ENCODE measurements around the gene PEX3.

Gene PEX3

DNA sequence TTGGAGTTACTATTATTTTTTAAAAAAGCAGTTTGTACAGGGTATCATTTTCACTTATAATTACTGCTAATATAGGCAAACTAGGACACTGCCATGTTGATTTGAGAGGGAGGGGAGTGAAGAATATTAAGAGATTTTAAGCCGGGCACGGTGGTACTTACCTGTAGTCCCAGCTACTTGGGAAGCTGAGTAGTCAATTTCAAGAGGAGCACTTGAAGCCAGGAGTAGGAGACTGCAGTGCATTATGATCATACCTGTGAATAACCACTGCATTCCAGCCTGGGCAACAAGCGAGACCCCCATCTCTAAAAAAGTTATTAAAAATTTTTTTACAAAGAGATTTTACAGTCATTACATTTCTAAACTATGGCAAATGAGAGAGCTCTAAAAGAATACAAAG is 35.8 kb upstream of the PEX3 start:
- H3K79me2 ChIP-seq (ENCODE audit: insufficient read depth, low read length) = no peaks in the 10 kb centered on the region
- H3K36me3 ChIP-seq (ENCODE audit: insufficient read depth, low read length) = no peaks in the 10 kb centered on the region
- H3K4me3 ChIP-seq (ENCODE audit: low read depth in 1 of 2, low read length in 2 of 2) = no peak overlapping the region
- DNase-seq (no peak), ATAC-seq (ENCODE audit: insufficient read depth, low read depth) (no peak)
- no peak overlapping the region for H3K9ac ChIP-seq (ENCODE audit: low read depth, low read length)
- no peaks in the 10 kb centered on the region for H3K27me3 ChIP-seq (ENCODE audit: insufficient read depth, low read length, poor library complexity)
- no peak overlapping the region for H3K27ac ChIP-seq (ENCODE audit: low read length)
- no peak overlapping the region for H3K4me2 ChIP-seq (ENCODE audit: insufficient read depth, low read length)
- TF ChIP-seq, protein P1, sequence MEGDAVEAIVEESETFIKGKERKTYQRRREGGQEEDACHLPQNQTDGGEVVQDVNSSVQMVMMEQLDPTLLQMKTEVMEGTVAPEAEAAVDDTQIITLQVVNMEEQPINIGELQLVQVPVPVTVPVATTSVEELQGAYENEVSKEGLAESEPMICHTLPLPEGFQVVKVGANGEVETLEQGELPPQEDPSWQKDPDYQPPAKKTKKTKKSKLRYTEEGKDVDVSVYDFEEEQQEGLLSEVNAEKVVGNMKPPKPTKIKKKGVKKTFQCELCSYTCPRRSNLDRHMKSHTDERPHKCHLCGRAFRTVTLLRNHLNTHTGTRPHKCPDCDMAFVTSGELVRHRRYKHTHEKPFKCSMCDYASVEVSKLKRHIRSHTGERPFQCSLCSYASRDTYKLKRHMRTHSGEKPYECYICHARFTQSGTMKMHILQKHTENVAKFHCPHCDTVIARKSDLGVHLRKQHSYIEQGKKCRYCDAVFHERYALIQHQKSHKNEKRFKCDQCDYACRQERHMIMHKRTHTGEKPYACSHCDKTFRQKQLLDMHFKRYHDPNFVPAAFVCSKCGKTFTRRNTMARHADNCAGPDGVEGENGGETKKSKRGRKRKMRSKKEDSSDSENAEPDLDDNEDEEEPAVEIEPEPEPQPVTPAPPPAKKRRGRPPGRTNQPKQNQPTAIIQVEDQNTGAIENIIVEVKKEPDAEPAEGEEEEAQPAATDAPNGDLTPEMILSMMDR (IDR thresholded peaks at IDR 0.05; ENCODE audit: borderline replicate concordance, extremely low read depth, low read length, poor library complexity, severe bottlenecking) = no peak
- TF ChIP-seq EZH2 (IDR thresholded peaks at IDR 0.05; ENCODE audit: borderline replicate concordance, low read depth, low read length, severe bottlenecking) = no peak
- no peak overlapping the region for H2AFZ ChIP-seq (ENCODE audit: low read depth, low read length)
- H3K4me1 ChIP-seq (ENCODE audit: insufficient read depth, low read length) = no peaks in the 10 kb centered on the region
- no peaks in the 10 kb centered on the region for H3K9me3 ChIP-seq (ENCODE audit: insufficient read depth, low read length, severe bottlenecking)
- H4K20me1 ChIP-seq (ENCODE audit: insufficient read depth, low read length) = no peaks in the 10 kb centered on the region

DNA sequence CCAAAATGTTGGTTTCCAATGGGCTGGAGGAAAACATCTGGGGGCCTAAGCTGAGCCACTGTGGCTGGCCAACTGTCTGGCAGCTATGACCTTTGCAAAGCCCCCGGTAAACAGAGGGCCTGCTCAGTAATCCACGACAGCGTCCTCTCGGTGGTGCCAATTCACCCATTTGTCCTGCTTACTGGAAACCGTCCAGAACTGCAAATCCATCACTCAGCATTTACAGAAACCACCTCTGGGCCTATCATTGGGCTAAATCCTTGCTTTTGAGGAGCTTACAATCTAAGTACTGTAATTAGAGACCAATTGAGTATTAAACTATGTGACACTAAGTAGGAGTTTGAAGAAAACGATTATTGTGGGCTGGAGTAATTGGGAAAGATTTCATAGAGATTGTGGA is 31.1 kb upstream of the PEX3 start:
- Histone ChIP-seq H3K27me3 (ENCODE audit: insufficient read depth, low read length, poor library complexity) (no peaks in the 10 kb centered on the region), H3K79me2 (ENCODE audit: insufficient read depth, low read length) (no peaks in the 10 kb centered on the region), H3K36me3 (ENCODE audit: insufficient read depth, low read length) (no peaks in the 10 kb centered on the region), H4K20me1 (ENCODE audit: insufficient read depth, low read length) (no peaks in the 10 kb centered on the region), H3K27ac (ENCODE audit: low read length) (no peak overlapping the region), H2AFZ (ENCODE audit: low read depth, low read length) (no peak overlapping the region), H3K4me3 (ENCODE audit: low read depth in 1 of 2, low read length in 2 of 2) (no peak overlapping the region), H3K4me1 (ENCODE audit: insufficient read depth, low read length) (no peaks in the 10 kb centered on the region), H3K9ac (ENCODE audit: low read depth, low read length) (no peak overlapping the region), H3K4me2 (ENCODE audit: insufficient read depth, low read length) (no peak overlapping the region), H3K9me3 (ENCODE audit: insufficient read depth, low read length, severe bottlenecking) (no peaks in the 10 kb centered on the region)
- DNase-seq (no peak), ATAC-seq (ENCODE audit: insufficient read depth, low read depth) (no peak)
- TF ChIP-seq, protein P1 (IDR thresholded peaks at IDR 0.05; ENCODE audit: borderline replicate concordance, extremely low read depth, low read length, poor library complexity, severe bottlenecking) = no peak
- TF ChIP-seq EZH2 (IDR thresholded peaks at IDR 0.05; ENCODE audit: borderline replicate concordance, low read depth, low read length, severe bottlenecking) = no peak

DNA sequence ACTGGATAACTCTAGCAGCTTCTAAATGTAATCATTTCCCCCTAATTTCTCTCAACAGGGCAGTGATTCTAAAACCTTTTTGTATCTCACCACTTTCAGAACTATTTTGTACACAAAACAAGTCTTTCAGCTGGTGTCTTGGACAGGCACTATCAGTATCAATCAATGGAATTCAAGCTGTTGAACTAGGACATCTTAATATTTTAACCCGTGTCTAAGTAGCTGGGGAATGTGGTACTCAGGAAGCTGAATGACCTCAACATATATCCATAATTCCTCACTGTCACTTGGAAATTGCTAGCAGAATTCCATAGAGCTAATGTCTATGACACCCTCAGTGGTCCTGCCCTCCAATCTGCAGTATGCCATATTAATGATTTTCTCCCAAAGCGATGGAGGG is 24.6 kb upstream of the PEX3 start:
- Histone ChIP-seq H4K20me1 (ENCODE audit: insufficient read depth, low read length) (no peaks in the 10 kb centered on the region), H3K4me2 (ENCODE audit: insufficient read depth, low read length) (no peak overlapping the region), H3K36me3 (ENCODE audit: insufficient read depth, low read length) (peaks cover 11% of the 10 kb centered on the region; the same call in 1 of the 2 replicates), H3K9ac (ENCODE audit: low read depth, low read length) (no peak overlapping the region), H3K4me1 (ENCODE audit: insufficient read depth, low read length) (no peaks in the 10 kb centered on the region), H3K9me3 (ENCODE audit: insufficient read depth, low read length, severe bottlenecking) (no peaks in the 10 kb centered on the region), H3K27ac (ENCODE audit: low read length) (no peak overlapping the region), H3K4me3 (ENCODE audit: low read depth in 1 of 2, low read length in 2 of 2) (no peak overlapping the region), H3K27me3 (ENCODE audit: insufficient read depth, low read length, poor library complexity) (no peaks in the 10 kb centered on the region), H3K79me2 (ENCODE audit: insufficient read depth, low read length) (no peaks in the 10 kb centered on the region), H2AFZ (ENCODE audit: low read depth, low read length) (no peak overlapping the region)
- DNase-seq = no peak
- no peak for ATAC-seq (ENCODE audit: insufficient read depth, low read depth)
- TF ChIP-seq, protein P1 (IDR thresholded peaks at IDR 0.05; ENCODE audit: borderline replicate concordance, extremely low read depth, low read length, poor library complexity, severe bottlenecking) = no peak
- TF ChIP-seq EZH2 (IDR thresholded peaks at IDR 0.05; ENCODE audit: borderline replicate concordance, low read depth, low read length, severe bottlenecking) = no peak

All from DND-41 (cell line).